ENCODE data around the gene IGF2R.

GRCh38 chr6:160104821-160105517 lies 136.1 kb downstream of the IGF2R start:
- TF ChIP-seq EZH2 (IDR thresholded peaks at IDR 0.05; ENCODE audit: low read length, unreplicated experiment) (no peak), CTCF (conservative IDR thresholded peaks at IDR 0.05; ENCODE audit: low read depth, low read length) (no peak)
